ENCODE measurements around the gene LRIG3. TPM values are rescaled to one million over a fixed set of nuclear protein-coding genes. Genes with fewer than 3 reads are reported as not detected.

LRIG3 gene
- total and polyA plus RNA-seq, 9 of the 15 experiments (the other 6 are each of a cell fraction or from before 2014, with no cell fraction given) = 0.18 TPM; not detected in 8

DNA sequence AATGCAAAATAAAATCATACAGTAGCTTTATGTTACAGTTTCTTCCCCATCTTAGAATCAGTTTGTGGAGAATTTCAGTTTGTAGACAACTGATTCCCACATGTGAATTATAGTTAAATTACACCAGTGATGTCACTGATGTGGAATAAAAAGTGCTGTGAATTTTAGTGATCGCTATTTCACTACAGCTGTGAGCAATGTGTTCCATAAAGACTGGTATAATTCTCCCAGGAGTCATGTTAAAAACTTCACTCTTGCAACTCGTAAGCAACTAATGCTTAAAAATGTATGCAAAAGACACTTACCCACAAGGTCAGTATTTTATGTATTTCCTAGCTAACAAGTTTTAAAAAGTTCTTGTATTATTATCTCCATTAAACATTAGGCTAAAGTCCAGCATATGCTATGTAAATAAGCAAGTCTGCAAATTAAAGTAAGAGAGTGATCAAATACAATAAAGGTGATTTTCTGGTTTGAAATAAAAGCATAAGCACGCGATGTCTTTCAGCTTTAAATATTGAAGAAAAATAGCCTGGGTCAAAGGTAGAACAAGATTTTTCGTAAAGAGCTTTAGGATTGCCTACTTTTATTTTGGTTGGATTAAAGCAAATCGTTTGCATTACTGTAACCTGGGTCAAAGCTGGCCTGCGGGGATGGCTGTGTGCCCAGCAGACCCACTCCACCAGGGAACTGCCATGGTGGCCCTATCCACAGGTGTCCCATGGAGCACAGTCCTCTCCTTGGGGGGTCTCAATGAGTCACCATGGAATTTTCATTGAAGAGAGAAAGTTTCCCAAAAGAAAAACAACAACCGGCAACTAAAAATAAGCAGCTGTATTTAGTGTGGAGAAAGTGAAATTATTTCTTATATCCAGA lies 12.7 kb upstream of the LRIG3 start:
- in situ Hi-C loops (cut with MboI) (no loop called here), intact Hi-C loops (cut with micrococcal nuclease) (no loop called here)
- no TSS peak for BruUV-seq (replicated peaks)
- no peaks in the 10 kb centered on the region for H3K9me1 ChIP-seq (ENCODE audit: control insufficient read depth, insufficient read depth, low read length)
- H3K9ac ChIP-seq (ENCODE audit: insufficient read depth in 1 of 2, low read depth in 2 of 2, low read length in 2 of 2) = no peak overlapping the region
- no peaks in the 10 kb centered on the region for H4K20me1 ChIP-seq (replicated peaks; ENCODE audit: control insufficient read depth, insufficient read depth, low read length)
- no peaks in the 10 kb centered on the region for H3K4me1 ChIP-seq (replicated peaks in 1 of 2; ENCODE audit: control insufficient read depth in 2 of 2, insufficient read depth in 2 of 2, low read length in 2 of 2)
- H3K9me3 ChIP-seq (replicated peaks; ENCODE audit: control insufficient read depth, insufficient read depth, low read depth, low read length) = no peaks in the 10 kb centered on the region
- ATAC-seq = no peak
- no peak overlapping the region for H3K4me2 ChIP-seq (ENCODE audit: insufficient read depth, low read length)
- no peaks in the 10 kb centered on the region for H3K36me3 ChIP-seq (ENCODE audit: control insufficient read depth, insufficient read depth, low read length)
- H3K4me3 ChIP-seq = no peak overlapping the region
- H3K27me3 ChIP-seq (ENCODE audit: control insufficient read depth in 2 of 2, insufficient read depth in 2 of 2, low read length in 2 of 2) = no peaks in the 10 kb centered on the region
- TF ChIP-seq ELF1 (tag; IDR thresholded peaks at IDR 0.05) = no peak
- TF ChIP-seq, protein P1, sequence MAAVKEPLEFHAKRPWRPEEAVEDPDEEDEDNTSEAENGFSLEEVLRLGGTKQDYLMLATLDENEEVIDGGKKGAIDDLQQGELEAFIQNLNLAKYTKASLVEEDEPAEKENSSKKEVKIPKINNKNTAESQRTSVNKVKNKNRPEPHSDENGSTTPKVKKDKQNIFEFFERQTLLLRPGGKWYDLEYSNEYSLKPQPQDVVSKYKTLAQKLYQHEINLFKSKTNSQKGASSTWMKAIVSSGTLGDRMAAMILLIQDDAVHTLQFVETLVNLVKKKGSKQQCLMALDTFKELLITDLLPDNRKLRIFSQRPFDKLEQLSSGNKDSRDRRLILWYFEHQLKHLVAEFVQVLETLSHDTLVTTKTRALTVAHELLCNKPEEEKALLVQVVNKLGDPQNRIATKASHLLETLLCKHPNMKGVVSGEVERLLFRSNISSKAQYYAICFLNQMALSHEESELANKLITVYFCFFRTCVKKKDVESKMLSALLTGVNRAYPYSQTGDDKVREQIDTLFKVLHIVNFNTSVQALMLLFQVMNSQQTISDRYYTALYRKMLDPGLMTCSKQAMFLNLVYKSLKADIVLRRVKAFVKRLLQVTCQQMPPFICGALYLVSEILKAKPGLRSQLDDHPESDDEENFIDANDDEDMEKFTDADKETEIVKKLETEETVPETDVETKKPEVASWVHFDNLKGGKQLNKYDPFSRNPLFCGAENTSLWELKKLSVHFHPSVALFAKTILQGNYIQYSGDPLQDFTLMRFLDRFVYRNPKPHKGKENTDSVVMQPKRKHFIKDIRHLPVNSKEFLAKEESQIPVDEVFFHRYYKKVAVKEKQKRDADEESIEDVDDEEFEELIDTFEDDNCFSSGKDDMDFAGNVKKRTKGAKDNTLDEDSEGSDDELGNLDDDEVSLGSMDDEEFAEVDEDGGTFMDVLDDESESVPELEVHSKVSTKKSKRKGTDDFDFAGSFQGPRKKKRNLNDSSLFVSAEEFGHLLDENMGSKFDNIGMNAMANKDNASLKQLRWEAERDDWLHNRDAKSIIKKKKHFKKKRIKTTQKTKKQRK (IDR thresholded peaks at IDR 0.05; ENCODE audit: borderline replicate concordance, low read depth, low read length) = no peak
- no peak for TF ChIP-seq CCAR2 (IDR thresholded peaks at IDR 0.05; ENCODE audit: low read depth, low read length)
- TF ChIP-seq, protein P2, sequence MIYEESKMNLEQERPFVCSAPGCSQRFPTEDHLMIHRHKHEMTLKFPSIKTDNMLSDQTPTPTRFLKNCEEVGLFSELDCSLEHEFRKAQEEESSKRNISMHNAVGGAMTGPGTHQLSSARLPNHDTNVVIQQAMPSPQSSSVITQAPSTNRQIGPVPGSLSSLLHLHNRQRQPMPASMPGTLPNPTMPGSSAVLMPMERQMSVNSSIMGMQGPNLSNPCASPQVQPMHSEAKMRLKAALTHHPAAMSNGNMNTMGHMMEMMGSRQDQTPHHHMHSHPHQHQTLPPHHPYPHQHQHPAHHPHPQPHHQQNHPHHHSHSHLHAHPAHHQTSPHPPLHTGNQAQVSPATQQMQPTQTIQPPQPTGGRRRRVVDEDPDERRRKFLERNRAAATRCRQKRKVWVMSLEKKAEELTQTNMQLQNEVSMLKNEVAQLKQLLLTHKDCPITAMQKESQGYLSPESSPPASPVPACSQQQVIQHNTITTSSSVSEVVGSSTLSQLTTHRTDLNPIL (CRISPR knock-in tag; IDR thresholded peaks at IDR 0.05) = no peak
- no peak for TF ChIP-seq NR4A1 (CRISPR knock-in tag; IDR thresholded peaks at IDR 0.05)
- no peak for TF ChIP-seq NR4A1 (tag; IDR thresholded peaks at IDR 0.05)
- no peak for TF ChIP-seq TGIF2 (CRISPR knock-in tag; IDR thresholded peaks at IDR 0.05)
- TF ChIP-seq TCFL5 (CRISPR knock-in tag; conservative IDR thresholded peaks at IDR 0.05) = no peak
- no peak for TF ChIP-seq RBM15 (IDR thresholded peaks at IDR 0.05; ENCODE audit: insufficient read depth, low read length)
- TF ChIP-seq ZNF583 (CRISPR knock-in tag; IDR thresholded peaks at IDR 0.05) = no peak
- no peak for TF ChIP-seq KDM2B (CRISPR knock-in tag; IDR thresholded peaks at IDR 0.05)
- DNase-seq (ENCODE audit: extremely low read depth in 1 of 4, low spot score in 3 of 4) = no peak
- H3K27ac ChIP-seq (ENCODE audit: extremely low read depth, low read depth, low read length) = no peak overlapping the region
- H3K79me2 ChIP-seq (ENCODE audit: control insufficient read depth, insufficient read depth, low read length) = no peaks in the 10 kb centered on the region
- ChIA-PET POLR2A (no interaction called here), CTCF (ENCODE audit: low intra/inter-chr PET ratio) (no interaction called here)
- no peak for FAIRE-seq
- H2AFZ ChIP-seq (ENCODE audit: low read depth, low read length) = no peak overlapping the region
- WGBS (ENCODE audit: insufficient coverage, low coverage, missing lambda C conversion rate) = 0% methylated on average over 8 of the region's 8 CpGs

Data from K562 (cell line).